ENCODE measurements around the gene DCTN4. TPM values are rescaled to one million over a fixed set of nuclear protein-coding genes. Genes with fewer than 3 reads are reported as not detected.

Gene DCTN4
- total and polyA plus RNA-seq, 2 experiments from 2014 or later = 15.4 to 41.8 TPM

DNA sequence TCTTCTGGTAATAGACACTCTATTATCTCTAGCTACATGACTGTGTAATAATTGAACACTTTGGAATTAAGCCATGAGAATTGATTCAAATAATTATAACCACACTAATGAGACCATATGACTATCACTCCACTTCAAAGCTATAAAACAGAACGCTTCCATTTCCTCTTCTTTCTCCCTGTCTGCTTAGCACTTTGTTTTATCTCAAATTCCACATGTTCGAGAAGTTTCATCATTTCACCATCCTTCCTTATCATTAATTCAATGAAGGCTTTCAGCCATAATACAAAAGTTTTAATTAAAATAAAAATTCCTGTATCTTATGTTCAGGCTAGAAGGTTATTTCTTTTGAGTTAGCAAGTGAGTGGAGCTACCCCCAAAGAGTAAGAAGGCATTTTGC lies 7.4 kb upstream of the DCTN4 start:
- Histone ChIP-seq H3K36me3 (ENCODE audit: insufficient read depth) (no peaks in the 10 kb centered on the region), H3K4me2 (no peak overlapping the region), H4K20me1 (replicated peaks; ENCODE audit: insufficient read depth) (no peaks in the 10 kb centered on the region), H3K79me2 (replicated peaks; ENCODE audit: insufficient read depth) (no peaks in the 10 kb centered on the region), H3K9me2 (ENCODE audit: insufficient read depth) (no peaks in the 10 kb centered on the region), H3K27me3 (ENCODE audit: insufficient read depth) (peaks cover 14% of the 10 kb centered on the region; the same call in 1 of the 2 replicates), H3K27ac (ENCODE audit: low read depth) (no peak overlapping the region), H3F3A (replicated peaks; ENCODE audit: low read depth) (no peaks in the 10 kb centered on the region), H2AFZ (no peak overlapping the region), H3K4me1 (ENCODE audit: insufficient read depth) (no peaks in the 10 kb centered on the region), H3K4me3 (no peak overlapping the region)
- Mint-ChIP-seq H3K27ac (no peak overlapping the region), H3K27me3 (ENCODE audit: insufficient read depth, low read depth, poor library complexity) (peaks cover 3% of the 10 kb centered on the region), H3K36me3 (ENCODE audit: low read depth) (no peaks in the 10 kb centered on the region), H3K9me3 (no peaks in the 10 kb centered on the region), H3K4me3 (no peak overlapping the region), H3K4me1 (no peaks in the 10 kb centered on the region; the same call in 2 of the 3 replicates)
- DNase-seq (ENCODE audit: low spot score) (no peak), ATAC-seq (no peak)
- TF ChIP-seq JUNB (IDR thresholded peaks at IDR 0.05; ENCODE audit: unreplicated experiment) (no peak), EZH2 (IDR thresholded peaks at IDR 0.05; ENCODE audit: low read depth, unreplicated experiment) (no peak), ZNF114 (CRISPR knock-in tag; IDR thresholded peaks at IDR 0.05) (no peak), POLR2AphosphoS5 (IDR thresholded peaks at IDR 0.05; ENCODE audit: low read depth) (no peak), EZH2phosphoT487 (IDR thresholded peaks at IDR 0.05; ENCODE audit: unreplicated experiment) (no peak)
- TF ChIP-seq, protein P1, sequence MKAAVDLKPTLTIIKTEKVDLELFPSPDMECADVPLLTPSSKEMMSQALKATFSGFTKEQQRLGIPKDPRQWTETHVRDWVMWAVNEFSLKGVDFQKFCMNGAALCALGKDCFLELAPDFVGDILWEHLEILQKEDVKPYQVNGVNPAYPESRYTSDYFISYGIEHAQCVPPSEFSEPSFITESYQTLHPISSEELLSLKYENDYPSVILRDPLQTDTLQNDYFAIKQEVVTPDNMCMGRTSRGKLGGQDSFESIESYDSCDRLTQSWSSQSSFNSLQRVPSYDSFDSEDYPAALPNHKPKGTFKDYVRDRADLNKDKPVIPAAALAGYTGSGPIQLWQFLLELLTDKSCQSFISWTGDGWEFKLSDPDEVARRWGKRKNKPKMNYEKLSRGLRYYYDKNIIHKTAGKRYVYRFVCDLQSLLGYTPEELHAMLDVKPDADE (IDR thresholded peaks at IDR 0.05) = no peak
- TF ChIP-seq, protein P2, sequence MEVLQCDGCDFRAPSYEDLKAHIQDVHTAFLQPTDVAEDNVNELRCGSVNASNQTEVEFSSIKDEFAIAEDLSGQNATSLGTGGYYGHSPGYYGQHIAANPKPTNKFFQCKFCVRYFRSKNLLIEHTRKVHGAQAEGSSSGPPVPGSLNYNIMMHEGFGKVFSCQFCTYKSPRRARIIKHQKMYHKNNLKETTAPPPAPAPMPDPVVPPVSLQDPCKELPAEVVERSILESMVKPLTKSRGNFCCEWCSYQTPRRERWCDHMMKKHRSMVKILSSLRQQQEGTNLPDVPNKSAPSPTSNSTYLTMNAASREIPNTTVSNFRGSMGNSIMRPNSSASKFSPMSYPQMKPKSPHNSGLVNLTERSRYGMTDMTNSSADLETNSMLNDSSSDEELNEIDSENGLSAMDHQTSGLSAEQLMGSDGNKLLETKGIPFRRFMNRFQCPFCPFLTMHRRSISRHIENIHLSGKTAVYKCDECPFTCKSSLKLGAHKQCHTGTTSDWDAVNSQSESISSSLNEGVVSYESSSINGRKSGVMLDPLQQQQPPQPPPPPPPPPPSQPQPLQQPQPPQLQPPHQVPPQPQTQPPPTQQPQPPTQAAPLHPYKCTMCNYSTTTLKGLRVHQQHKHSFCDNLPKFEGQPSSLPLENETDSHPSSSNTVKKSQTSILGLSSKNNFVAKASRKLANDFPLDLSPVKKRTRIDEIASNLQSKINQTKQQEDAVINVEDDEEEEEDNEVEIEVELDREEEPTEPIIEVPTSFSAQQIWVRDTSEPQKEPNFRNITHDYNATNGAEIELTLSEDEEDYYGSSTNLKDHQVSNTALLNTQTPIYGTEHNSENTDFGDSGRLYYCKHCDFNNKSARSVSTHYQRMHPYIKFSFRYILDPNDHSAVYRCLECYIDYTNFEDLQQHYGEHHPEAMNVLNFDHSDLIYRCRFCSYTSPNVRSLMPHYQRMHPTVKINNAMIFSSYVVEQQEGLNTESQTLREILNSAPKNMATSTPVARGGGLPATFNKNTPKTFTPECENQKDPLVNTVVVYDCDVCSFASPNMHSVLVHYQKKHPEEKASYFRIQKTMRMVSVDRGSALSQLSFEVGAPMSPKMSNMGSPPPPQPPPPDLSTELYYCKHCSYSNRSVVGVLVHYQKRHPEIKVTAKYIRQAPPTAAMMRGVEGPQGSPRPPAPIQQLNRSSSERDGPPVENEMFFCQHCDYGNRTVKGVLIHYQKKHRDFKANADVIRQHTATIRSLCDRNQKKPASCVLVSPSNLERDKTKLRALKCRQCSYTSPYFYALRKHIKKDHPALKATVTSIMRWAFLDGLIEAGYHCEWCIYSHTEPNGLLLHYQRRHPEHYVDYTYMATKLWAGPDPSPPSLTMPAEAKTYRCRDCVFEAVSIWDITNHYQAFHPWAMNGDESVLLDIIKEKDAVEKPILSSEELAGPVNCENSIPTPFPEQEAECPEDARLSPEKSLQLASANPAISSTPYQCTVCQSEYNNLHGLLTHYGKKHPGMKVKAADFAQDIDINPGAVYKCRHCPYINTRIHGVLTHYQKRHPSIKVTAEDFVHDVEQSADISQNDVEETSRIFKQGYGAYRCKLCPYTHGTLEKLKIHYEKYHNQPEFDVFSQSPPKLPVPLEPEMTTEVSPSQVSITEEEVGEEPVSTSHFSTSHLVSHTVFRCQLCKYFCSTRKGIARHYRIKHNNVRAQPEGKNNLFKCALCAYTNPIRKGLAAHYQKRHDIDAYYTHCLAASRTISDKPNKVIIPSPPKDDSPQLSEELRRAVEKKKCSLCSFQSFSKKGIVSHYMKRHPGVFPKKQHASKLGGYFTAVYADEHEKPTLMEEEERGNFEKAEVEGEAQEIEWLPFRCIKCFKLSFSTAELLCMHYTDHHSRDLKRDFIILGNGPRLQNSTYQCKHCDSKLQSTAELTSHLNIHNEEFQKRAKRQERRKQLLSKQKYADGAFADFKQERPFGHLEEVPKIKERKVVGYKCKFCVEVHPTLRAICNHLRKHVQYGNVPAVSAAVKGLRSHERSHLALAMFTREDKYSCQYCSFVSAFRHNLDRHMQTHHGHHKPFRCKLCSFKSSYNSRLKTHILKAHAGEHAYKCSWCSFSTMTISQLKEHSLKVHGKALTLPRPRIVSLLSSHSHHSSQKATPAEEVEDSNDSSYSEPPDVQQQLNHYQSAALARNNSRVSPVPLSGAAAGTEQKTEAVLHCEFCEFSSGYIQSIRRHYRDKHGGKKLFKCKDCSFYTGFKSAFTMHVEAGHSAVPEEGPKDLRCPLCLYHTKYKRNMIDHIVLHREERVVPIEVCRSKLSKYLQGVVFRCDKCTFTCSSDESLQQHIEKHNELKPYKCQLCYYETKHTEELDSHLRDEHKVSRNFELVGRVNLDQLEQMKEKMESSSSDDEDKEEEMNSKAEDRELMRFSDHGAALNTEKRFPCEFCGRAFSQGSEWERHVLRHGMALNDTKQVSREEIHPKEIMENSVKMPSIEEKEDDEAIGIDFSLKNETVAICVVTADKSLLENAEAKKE (CRISPR knock-in tag; IDR thresholded peaks at IDR 0.05) = no peak
